Mesodermal cell (in vitro differentiated cells): ENCODE data around the gene IFNAR1.
A peak's percentile ranks its signal among the peaks of the same experiment; 100 is the strongest.
"Not testable (repeated sequence)": the region's sequence is repeated elsewhere in the genome, so short reads cannot be mapped to it uniquely, and the experiment has no call there.

Experiments
- H3K27ac ChIP-seq: 2 replicates; pipeline ENCODE4 v1.7.0; 2013; ENCODE audit warnings: mild to moderate bottlenecking, low read depth, low read length, moderate library complexity; ENCODE audit not compliant: severe bottlenecking
- H3K36me3 ChIP-seq: 2 replicates; pipeline ENCODE4 v1.7.1; 2013; ENCODE audit warnings: mild to moderate bottlenecking, low read length, moderate library complexity; ENCODE audit not compliant: control insufficient read depth, insufficient read depth
- H3K4me1 ChIP-seq: one replicate; pipeline ENCODE4 v1.7.1; 2013; ENCODE audit warnings: mild to moderate bottlenecking, low read length; ENCODE audit not compliant: insufficient read depth, control insufficient read depth, poor library complexity, severe bottlenecking
- H3K4me3 ChIP-seq: 2 replicates; pipeline ENCODE4 v1.7.0; 2013; ENCODE audit warnings: low read length, control low read depth, mild to moderate bottlenecking; ENCODE audit not compliant: insufficient read depth, poor library complexity, severe bottlenecking; ENCODE audit errors: extremely low read depth
- H3K9me3 ChIP-seq: 2 replicates; pipeline ENCODE4 v1.7.1; 2013; ENCODE audit warnings: mild to moderate bottlenecking, low read length, moderate library complexity; ENCODE audit not compliant: control insufficient read depth
- WGBS, 2 experiments: methylation state at CpG; one replicate each; pipeline ENCODE4 v1.1.5; 2013; ENCODE audit warnings: missing lambda C conversion rate in 2 of 2; ENCODE audit not compliant: insufficient coverage in 2 of 2; 5-methylcytosine and 5-hydroxymethylcytosine counted together

The IFNAR1 gene

GRCh38 chr21:33323610-33324009 lies 1.2 kb upstream of the IFNAR1 start:
- not testable (repeated sequence) for H3K27ac ChIP-seq, H3K36me3 ChIP-seq, H3K4me3 ChIP-seq, H3K9me3 ChIP-seq, H3K4me1 ChIP-seq

- peak overlapping the region; percentile 86 for H3K4me3 ChIP-seq
- peaks cover 14% of the 10 kb centered on the region for H3K36me3 ChIP-seq
- H3K9me3 ChIP-seq: no peaks in the 10 kb centered on the region
- WGBS, 2 experiments: 1% methylated on average over 18 to 28 of the region's 28 CpGs
- H3K27ac ChIP-seq: peak overlapping the region; percentile 61
- peaks cover 9% of the 10 kb centered on the region for H3K4me1 ChIP-seq
Observed at GRCh38 chr21:33325222-33326067, 675 bp downstream of the IFNAR1 start.

GRCh38 chr21:33327326-33327725 lies 2.6 kb downstream of the IFNAR1 start:
- Histone ChIP-seq H3K27ac (no peak overlapping the region), H3K9me3 (peaks cover 14% of the 10 kb centered on the region)

GRCh38 chr21:33327792-33328433 lies 3.1 kb downstream of the IFNAR1 start:
- Histone ChIP-seq H3K4me1 (peaks cover 9% of the 10 kb centered on the region), H3K36me3 (peaks cover 35% of the 10 kb centered on the region), H3K4me3 (no peak overlapping the region), H3K27ac (no peak overlapping the region), H3K9me3 (peaks cover 20% of the 10 kb centered on the region)
- WGBS, 2 experiments: 97 to 98% methylated on average over 3 to 4 of the region's 7 CpGs

More at GRCh38 chr21:33327326-33327725, 2.6 kb downstream of the IFNAR1 start:
- WGBS, 2 experiments: 93 to 94% methylated on average over 3 of the region's 3 CpGs
- Histone ChIP-seq H3K4me1 (peaks cover 9% of the 10 kb centered on the region), H3K36me3 (peaks cover 33% of the 10 kb centered on the region), H3K4me3 (no peak overlapping the region)

GRCh38 chr21:33330726-33331125 lies 6.0 kb downstream of the IFNAR1 start:
- Histone ChIP-seq H3K9me3 (peaks cover 24% of the 10 kb centered on the region), H3K36me3 (peaks cover 44% of the 10 kb centered on the region), H3K4me3 (no peak overlapping the region), H3K27ac (no peak overlapping the region), H3K4me1 (peaks cover 9% of the 10 kb centered on the region)
- 92 to 100% methylated on average over 2 of the region's 3 CpGs for WGBS, 2 experiments

- H3K4me3 ChIP-seq: no peak overlapping the region
- peaks cover 9% of the 10 kb centered on the region for H3K4me1 ChIP-seq
- no peak overlapping the region for H3K27ac ChIP-seq
- no CpG with 5 or more reads among the region's 1 CpG for WGBS, 2 experiments
- H3K36me3 ChIP-seq: peaks cover 45% of the 10 kb centered on the region
- peaks cover 24% of the 10 kb centered on the region for H3K9me3 ChIP-seq
Observed at GRCh38 chr21:33332143-33332542, 7.4 kb downstream of the IFNAR1 start.

- Histone ChIP-seq H3K27ac (no peak overlapping the region), H3K4me1 (no peaks in the 10 kb centered on the region), H3K36me3 (peaks cover 42% of the 10 kb centered on the region), H3K9me3 (peaks cover 24% of the 10 kb centered on the region), H3K4me3 (no peak overlapping the region)
- 80 to 83% methylated on average over 2 to 3 of the region's 4 CpGs for WGBS, 2 experiments
Observed at GRCh38 chr21:33334191-33334590, 9.4 kb downstream of the IFNAR1 start.

GRCh38 chr21:33334824-33335223 lies 10.1 kb downstream of the IFNAR1 start:
- Histone ChIP-seq H3K4me3 (no peak overlapping the region), H3K4me1 (no peaks in the 10 kb centered on the region), H3K27ac (no peak overlapping the region), H3K9me3 (peaks cover 24% of the 10 kb centered on the region), H3K36me3 (peaks cover 41% of the 10 kb centered on the region)
- WGBS, 2 experiments: no CpG with 5 or more reads among the region's 2 CpGs

- H3K27ac ChIP-seq: no peak overlapping the region
- no peak overlapping the region for H3K4me3 ChIP-seq
- no peaks in the 10 kb centered on the region for H3K9me3 ChIP-seq
- no peaks in the 10 kb centered on the region for H3K4me1 ChIP-seq
- no CpG with 5 or more reads among the region's 1 CpG for WGBS, 2 experiments
- H3K36me3 ChIP-seq: peaks cover 40% of the 10 kb centered on the region
Observed at GRCh38 chr21:33339135-33339534, 14.4 kb downstream of the IFNAR1 start.

GRCh38 chr21:33339918-33340317 lies 15.1 kb downstream of the IFNAR1 start:
- H3K4me1 ChIP-seq: no peaks in the 10 kb centered on the region
- H3K4me3 ChIP-seq: no peak overlapping the region
- no peak overlapping the region for H3K27ac ChIP-seq
- no peaks in the 10 kb centered on the region for H3K9me3 ChIP-seq
- WGBS, 2 experiments: 92 to 100% methylated on average over 1 of the region's 2 CpGs
- H3K36me3 ChIP-seq: peaks cover 41% of the 10 kb centered on the region

- no peak overlapping the region for H3K27ac ChIP-seq
- WGBS, 2 experiments: 95 to 100% methylated on average over 2 to 4 of the region's 5 CpGs
- no peaks in the 10 kb centered on the region for H3K4me1 ChIP-seq
- no peaks in the 10 kb centered on the region for H3K9me3 ChIP-seq
- peaks cover 66% of the 10 kb centered on the region for H3K36me3 ChIP-seq
- no peak overlapping the region for H3K4me3 ChIP-seq
Observed at GRCh38 chr21:33345751-33346238, 21.0 kb downstream of the IFNAR1 start.
